ENCODE data around the gene EXD3.
"Not testable (repeated sequence)": the region's sequence is repeated elsewhere in the genome, so short reads cannot be mapped to it uniquely, and the experiment has no call there.

Gene EXD3, protein sequence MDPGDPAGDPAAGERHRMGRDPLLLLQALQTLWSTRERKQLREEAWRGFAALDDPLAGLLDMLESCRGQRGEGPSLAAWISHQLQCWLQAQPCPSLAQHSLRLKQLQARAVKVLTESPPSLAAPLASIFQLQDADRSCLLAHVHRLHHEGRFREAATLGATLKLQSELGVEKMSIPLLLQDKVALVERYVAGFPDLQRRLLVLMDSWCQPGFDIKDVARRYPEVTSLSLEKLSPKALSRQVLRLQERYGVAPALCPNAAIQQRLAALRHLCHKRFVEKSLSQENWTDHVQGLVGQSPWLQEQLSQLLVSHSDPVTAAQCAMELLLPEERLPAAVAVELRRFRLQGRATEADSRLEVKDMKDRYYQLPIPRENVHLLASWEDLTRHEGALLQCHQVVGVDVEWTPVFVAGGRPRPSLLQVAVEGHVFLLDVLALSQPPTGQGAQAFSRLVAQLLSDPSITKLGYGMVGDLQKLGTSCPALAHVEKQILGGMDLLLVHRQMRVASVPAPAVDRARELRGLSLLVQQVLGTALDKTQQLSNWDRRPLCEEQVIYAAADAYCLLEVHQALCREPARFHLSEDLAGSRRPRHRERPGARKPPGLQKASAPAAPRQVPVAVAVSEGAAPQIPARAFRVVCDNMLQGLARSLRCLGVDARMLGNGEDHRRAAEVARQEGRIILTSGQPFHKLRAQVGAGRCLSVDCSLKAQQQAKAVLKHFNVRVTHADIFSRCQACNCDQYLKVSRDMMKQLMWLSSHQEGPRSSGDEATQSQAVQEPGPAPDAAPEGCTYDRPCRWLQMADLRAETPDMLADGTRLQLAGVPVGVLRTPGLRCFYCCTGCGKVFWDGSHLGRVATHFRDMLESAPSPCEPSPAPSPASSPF
- 30.2 to 34.0 reads per million in 2 donors for total RNA-seq

DNA sequence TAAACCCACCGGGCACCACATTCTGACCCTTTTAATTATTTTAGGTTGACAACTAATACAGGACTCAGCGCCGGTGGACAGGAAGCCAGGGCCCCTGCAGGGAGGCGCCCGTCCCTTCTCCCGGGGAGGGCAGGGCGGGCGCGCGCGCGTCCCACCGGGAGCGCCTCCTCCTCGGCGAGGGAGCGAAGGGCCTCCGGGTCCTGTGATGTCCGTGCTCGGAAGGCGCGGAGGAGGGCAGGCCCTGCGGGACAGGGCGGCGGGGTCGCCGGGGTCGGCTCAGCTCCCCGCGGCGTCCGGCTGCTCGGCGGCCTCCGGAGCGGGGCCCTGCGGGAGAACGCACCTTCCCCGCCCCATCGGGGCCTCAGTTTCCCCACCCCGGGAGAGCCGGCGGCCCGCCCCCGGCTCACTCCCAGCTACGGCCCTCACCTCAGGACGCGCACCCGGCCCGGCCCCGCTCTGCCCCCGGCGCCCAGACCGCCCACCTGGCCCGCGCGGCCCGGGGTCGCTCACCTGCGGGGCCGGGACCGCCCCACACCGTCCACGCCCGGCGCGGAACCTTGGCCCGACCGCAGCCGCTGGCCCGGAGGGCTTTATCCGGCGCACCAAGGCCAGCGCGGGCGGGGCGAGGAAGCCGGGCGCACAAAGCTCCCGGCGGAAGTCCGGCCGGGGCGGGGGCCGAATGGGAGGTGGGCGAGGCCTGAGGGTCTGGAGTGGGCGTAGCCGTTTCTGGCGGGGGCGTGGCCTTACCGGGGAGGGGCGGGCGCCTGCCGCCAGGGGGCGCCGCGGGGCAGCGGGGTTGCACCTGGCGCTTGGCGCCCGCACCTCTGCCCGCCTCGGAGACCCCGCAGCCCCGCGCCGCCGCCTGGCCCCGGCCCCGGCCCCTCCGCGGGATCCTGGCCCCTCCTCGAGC, at the start of gene EXD3, which contains the start of gene NOXA1:
TSS of gene EXD3 (minus strand) at position 559 of the 910 bp plus-strand sequence. CDS start 27,805 bp downstream, outside the sequence.
TSS of gene NOXA1 (plus strand) at position 790 of the 910 bp plus-strand sequence. CDS start 137 bp downstream, outside the sequence.
- DNase-seq, result peak; percentile 92

DNA sequence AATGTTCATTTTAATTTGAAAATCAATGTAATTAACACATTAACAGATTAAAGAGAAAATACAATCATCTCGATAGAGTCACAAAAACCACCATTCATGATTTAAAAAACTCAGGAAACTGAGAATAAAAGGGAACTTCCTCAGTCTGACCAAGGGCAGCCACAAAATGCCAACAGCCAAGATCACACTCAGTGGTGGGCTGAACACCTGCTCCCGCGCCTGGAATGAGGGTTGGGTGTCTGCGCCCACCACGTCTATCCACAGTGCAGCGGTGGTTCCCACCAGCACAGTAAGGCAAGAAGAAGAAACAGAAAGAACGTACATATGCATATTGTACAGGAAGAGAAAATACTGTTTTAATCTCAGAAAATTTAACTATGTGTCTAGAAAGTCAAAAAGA, 47.8 kb upstream of the EXD3 start:
- no peak for DNase-seq

DNA sequence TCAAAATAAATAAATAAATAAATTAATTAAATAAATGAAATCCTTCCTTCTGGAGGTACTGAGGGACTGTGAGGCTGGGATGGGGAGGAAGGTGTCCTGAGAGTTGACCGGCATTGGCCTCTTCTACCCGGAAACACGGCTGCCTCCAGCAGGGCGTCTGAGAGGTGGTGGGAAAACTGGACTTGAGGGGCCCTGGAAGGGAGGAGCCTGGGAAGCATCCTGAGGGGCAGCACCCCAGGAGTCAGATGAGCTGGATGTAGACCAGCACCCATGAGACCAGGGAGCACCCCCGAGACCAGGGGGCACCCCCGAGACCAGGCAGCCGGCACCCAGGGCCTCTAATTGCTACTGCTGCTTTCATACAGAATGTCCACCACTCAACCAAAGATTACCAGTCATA, 44.9 kb upstream of the EXD3 start:
- no peak for DNase-seq

DNA sequence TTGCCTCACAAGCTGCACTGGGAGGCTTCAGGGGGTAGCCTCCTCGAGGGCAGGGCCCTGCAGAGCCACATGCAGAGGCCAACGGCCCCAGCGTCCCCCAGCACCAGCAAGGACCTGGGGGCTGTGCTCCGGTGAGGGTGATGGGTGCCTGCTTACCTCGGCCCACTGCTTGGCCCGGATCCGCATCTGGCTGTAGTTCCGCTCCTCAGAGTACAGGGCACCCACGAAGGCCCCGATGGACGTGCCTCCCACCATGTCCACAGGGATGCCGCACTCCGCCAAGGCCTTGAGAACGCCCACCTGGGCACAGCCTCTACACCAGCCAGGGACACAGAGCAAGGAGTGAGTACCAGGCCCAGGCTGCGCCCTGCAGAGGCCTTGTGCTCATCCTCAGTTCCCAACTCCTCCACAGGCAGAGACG, 44.2 kb upstream of the EXD3 start:
- no peak for DNase-seq

DNA sequence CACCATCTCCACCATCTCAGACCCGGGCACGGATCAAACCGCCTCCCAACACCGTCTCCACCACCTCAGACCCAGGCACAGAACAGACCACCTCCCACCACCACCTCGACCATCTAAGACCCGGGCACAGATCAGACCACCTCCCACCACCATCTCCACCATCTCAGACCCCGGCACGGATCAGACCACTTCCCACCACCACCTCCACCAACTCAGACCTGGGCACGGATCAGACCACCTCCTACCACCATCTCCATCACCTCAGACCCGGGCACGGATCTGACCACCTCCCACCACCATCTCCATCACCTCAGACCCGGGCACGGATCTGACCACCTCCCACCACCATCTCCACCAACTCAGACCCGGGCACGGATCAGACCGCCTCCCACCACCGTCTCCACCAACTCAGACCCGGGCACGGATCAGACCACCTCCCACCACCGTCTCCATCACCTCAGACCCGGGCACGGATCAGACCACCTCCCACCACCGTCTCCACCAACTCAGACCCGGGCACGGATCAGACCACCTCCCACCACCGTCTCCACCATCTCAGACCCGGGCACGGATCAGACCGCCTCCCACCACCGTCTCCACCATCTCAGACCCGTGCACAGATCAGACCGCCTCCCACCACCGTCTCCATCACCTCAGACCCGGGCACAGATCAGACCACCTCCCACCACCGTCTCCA, 43.6 kb upstream of the EXD3 start:
- not testable (repeated sequence) for DNase-seq

DNA sequence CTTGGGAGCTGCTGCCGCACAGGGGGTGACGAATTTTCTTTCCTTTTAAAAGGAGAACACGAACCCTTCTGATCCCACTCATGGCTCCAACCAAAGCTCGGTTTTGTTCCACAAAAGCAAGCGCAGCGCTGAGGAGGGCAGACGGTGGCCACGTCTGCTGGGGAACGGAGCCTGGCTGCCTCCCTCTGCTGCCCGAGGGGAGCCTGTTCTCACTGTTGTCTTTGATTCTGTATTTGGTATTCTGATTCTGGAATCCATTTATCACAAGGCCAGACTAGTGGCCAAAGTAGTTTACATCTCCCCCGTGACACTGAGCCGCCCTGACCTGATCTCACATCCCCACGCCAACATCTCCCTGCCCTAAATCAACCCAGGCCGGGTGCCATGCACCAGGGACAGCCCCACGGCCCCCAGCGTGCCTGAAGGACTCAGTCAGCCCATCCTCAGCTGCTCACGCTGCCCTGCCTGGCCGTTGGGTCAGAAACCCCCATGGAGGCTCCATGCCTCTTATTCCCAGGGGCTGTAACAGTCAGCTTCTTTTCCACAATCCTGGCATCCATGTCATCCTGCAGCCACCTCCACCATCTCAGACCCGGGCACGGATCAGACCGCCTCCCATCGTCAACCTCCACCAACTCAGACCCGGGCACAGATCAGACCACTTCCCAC, 42.9 kb upstream of the EXD3 start:
- DNase-seq, result no peak

DNA sequence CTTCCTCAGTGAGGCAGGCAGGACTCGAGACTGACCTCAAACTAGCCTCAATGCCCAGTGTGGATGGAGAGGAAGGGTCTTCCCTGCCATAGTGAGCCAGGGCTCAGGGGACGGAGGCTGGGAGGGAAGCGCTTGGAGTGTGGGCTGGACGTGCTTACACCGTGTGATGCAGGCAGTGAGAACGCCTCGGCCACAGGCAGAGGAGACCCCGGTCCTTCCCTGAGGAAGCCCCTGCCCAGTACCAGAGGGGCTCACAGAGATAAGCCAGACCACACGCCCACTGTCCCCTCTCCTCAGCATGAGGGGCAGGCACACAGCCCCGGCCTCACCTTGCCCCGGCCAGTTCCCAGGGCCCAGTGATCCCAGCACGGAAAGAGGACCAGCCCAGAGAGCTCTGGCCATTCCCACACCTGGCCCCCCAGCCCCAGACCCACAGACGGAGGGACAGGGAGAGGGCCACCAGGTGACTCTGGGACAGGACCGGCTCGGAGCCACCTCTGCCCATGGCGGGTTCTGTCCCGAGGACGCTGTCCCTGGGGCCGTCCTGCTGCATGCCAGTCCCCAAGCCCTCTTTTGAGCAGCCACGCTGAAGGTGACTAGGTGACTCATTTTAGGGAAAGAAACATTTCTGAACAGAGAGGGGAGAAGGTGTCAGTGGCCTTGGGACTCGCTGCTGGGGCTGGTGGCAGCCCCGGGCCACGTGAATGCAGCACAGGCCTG, 42.2 kb upstream of the EXD3 start:
- no peak for DNase-seq

DNA sequence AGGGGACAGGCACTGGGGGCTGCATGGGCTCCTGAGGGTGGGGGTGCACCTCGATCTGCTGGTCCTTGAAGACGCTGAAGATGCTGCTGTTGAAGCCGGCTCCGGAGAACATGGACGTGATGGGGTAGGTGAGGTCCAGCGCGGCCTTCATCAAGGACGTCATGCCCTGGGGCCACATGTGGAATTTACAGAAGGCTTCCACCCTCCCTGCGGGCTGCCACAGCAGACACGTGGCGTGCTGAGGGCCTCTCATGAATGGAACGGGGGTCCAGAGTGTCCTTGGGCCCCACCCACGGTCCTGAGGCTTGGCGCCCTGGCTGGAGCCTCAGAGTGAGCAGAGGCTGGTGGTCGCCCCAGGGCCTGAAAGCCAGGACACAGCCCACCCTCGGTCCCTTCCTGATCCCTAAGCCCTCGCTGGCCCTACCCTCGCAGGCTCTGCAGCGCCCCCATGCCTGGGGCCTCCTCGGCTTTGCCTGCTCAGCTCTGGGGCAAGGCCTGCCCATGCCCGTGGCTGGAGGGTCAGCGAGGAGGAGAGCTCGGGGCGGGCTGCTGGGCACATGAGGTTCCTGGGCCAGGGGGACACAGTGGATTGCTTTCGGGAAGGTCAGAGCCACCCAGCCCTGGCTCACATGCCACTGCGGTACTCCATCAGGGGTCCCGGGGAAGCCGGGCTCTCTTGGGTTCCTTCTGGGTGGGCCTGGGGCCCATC, 41.5 kb upstream of the EXD3 start:
- DNase-seq, result no peak

DNA sequence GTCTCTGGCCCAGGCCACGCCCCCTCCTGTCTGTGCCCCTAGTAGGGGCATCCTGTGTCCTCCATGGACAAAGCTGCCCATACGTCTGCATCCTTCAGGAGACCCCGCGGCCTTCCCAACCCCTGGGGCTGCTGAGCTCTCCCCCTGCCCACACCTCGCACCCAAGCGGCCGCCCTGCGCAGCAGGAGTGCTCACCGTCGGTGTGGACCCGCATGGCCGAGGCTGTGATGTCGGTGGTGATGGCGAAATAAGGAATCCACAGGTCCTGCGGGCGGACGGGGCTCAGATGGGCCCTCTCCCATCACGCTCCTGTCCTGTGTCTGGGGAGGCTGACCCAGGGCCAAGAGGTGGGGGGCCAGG, 40.9 kb upstream of the EXD3 start:
- no peak for DNase-seq

DNA sequence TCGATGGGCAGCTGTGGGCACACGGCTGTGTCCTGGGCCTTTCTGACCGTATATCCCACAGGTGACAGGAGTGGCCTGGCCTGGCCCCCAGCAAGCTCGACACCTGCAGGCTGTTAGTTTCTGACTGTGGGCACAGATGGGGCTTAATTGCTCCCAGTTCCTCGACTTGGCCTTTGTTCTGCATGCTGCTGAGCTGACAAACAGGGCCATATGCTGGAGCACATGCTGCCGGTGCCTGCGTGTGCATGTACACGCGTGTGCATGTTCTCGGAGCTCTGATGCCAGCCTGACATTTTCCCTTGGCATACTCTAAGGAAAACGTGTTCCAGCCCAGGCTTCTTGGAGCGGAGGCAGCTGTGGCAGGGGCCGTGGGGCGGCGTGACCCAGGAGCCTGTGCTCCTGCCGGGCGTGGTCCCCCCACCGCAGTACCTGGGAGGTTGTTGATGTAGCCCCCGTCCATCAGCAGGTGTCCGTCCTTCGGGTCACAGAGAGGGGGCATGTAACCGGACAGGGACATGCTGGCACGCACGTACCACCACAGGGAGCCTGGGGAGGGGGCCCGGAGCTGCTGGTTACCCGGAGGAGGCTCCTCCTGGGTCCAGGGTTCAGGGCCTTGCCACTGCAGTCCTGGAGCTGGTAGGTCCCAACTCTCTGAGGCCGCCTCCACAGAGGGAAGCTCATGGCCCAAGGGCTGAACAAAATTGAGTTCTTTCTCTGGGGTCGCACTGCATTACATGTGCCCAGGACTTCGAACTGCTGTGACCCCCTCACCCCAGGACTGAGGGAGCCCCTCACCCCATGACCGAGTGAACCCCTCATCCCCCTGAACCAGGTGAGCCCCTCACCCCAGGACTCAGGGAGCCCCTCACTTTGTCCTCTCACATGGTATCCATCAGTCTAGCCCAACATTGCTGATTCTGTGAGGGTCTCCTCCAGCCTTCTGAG, 40.3 kb upstream of the EXD3 start:
- no peak for DNase-seq

DNA sequence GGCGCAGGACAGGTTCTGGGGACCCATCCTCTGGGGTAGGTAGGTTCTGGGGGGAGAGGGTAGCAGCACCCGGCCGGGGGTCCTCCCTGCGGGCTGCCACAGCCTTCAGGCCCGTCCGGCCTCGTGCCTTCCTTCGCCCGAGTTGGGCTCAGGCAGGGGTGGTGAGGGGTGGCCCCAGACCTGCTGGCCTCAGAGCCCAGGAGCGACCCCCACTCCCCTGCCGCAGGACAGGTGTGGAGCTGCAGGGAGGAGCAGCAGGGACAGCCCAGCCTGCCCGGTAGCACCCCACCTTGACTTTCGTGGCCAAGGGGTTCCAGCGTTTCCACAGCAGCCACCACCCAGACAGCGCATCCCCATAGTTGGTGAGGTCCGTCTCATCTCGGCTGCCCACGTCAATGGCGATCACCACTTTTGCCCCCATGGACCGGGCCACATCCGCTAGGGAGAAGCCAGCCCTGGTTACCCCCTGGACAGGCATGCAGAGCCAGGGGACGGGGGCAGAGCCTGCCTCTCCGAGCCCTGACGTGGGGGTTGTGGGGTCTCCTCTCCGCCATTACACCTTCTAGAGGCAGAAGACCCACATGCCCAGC, 39.5 kb upstream of the EXD3 start:
- DNase-seq, result no peak

DNA sequence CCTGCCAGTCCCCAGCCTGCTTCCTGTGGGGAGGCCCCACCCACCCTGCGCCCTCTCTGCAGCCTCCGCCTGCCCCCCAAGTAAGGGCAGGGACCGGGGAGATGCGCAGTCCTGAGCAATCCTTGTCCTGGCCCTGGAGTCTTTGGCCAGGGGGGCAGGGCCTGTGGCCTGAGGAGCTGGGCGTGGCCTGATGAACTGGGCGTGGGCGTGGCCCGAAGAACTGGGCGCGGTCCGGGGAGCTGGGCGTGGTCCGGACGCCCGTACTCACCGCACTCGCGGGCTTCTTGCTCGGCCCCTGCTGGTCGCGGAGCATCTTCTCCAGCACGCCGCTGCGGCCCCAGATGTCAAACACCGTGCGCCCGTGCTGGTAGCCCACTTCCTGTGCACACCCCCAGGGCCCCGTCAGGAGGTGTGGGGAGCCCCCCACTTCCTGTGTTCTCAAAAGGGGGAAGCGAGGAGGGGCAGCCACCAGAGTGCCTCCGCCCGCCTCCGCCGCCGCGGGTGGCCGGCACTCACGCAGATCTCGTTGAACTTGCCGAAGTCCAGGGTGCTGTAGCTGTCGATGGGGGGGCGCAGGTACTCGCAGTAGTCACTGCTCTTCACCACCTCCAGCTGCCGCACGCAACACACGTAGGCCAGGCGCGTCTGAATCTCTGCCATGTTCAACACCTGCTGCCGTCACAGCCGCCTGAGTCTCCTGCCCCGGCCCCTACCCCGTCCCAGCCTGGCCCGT, 38.9 kb upstream of the EXD3 start:
- DNase-seq, result peak; percentile 80

DNA sequence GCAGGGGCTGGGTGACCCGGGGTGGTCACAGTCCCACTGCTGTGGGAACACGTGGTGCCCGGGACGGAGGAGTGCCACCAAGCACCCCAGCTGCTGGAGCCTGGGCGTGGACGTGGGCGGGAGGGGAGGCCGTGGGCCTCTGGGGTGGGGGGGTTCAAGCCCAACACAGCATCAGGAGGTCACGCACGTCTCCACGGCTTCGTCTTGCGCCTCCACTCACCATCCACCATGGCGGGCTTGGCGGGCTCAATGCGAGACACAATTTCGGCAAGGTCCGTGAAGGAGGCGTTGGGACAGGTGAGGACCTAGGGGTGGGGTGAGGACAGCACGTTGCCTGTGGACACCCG, 38.3 kb upstream of the EXD3 start:
- peak; percentile 56 for DNase-seq

DNA sequence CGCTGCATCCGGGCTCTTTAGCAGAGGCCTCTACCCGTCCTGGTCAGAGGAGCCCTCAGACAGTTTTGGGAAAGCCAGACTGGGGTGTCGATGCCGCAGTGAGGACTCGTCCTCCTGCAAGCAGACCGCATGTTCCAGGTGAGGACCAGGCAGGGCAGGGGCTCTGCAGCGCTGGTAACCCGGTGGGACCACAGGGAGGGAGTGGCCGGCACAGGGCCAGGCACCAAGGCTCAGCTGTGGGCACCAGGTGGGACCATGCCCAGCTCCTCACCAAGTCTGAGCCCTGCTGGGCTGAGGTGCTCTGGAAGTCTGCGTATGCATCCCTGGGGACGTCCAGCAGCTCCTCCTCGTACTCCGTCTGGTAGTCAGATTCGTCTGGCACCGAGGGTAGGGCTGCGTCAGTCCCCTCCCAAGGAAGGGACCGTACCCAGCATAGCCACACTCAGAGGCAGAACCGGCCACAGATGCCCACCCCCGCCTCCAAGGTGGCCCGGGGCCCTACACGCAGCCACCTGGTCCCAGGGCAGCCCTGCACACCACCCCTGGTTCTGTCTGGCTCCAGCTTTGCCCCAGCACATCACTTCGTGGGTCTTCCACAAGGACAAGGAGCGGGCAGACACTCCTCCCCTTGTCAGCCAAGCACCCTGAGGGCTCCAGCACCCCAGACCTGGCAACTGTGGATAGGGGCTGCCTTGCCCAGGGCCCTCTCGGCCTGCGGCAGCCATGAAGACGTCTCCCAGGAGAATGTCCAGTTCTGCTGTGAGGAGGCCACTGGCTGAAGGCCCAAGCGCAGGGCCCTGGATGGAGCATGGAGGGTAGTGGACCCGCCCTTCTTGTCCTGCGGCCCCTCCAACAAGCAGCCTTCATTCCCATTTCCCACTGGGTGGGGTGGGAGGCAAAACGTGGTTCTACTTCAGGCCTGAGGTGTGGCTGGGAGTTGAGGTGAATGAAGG, 37.7 kb upstream of the EXD3 start:
- DNase-seq, result no peak

DNA sequence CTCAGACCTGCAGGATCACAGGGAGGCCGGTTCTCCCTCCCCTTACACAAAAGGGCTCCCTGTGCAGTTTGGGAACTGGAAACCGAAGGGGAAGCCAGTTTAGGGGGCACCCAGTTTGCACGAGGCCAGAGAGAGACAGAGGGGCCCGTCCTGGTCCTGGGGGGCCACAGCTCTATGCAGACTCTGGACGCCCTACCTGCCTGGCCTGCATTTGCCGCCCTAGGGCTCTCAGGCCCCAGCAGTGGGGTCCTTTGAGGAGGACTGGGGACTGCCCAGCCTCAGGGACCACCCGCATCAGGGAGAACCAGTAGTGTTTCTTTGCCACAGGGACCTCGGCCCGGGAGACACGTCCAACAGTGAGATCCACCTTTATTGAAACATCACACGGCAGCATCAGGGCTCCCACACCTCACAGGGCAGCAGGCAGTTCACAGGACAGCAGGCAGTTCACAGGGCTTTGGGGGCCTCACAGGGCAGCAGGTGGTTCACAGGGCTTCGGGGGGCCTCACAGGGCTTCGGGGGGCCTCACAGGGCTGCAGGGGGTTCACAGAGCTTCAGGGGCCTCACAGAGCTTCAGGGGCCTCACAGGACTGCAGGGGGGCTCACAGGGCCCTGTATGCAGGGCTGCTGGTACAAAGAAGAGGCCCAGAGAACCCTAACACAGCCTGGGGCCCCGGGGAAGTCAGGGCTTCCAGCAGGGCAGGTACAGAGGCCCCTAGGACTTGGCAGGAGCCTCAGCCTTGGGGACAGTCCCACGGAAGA, 36.8 kb upstream of the EXD3 start:
- DNase-seq, result no peak

DNA sequence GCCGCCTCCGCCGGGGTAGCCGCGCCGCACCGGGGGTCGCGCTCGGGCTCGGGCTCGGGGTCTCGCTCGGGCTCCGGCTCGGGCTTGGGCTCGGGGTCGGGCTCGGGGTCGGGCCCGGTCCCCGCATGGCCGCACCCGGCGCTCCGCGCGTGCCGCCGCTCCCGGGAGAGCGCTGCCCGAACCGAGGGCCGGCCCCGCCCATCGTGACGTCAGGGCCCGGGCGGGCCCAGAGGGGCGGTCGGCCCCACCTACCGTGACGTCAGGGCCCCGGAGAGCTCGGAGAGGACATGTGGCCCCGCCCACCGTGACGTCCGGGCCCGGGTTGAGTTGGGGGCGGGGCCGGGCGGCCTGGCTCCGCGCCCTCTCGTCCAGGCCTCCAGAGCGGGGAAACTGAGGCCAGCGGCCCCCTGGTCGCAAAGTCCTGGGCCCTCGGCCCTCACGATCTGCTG, 36.2 kb upstream of the EXD3 start, which contains the start of gene NSMF:
TSS of gene NSMF (minus strand) at position 183 of the 449 bp plus-strand sequence. CDS start 232 bp downstream, outside the sequence.
- peak; percentile 91 for DNase-seq
